GM12801 (cell line): Measurements from ENCODE around the gene TAOK2.

Source experiments
- CTCF ChIP-seq: IDR thresholded peaks from one replicate; pipeline ENCODE4 v1.5.1; 2011; ENCODE audit warnings: control low read depth; ENCODE audit not compliant: insufficient read length; ENCODE audit errors: extremely low read depth

Gene TAOK2

GRCh38 chr16:30010844-30011713, 37.4 kb downstream of the TAOK2 start, which contains the start of gene DOC2A:
Gene DOC2A, minus strand, starts transcription at chr16:30011027. Its CDS starts 805 bp downstream, at chr16:30010222.
- no peak for TF ChIP-seq CTCF

- no peak for TF ChIP-seq CTCF
Observed at GRCh38 chr16:30011714-30012504, 38.2 kb downstream of the TAOK2 start.

GRCh38 chr16:30016555-30017276, 43.0 kb downstream of the TAOK2 start:
- TF ChIP-seq CTCF, result no peak

GRCh38 chr16:30017277-30017656, 43.6 kb downstream of the TAOK2 start:
- no peak for TF ChIP-seq CTCF

- no peak for TF ChIP-seq CTCF
Observed at GRCh38 chr16:30018731-30019158, 45.1 kb downstream of the TAOK2 start.

- no peak for TF ChIP-seq CTCF
Observed at GRCh38 chr16:30022887-30023286, 49.2 kb downstream of the TAOK2 start, which contains the start of gene C16orf92. Gene C16orf92, plus strand, starts transcription at chr16:30023198. Its CDS starts 143 bp downstream, at chr16:30023341.

- no peak for TF ChIP-seq CTCF
Observed at GRCh38 chr16:30023586-30023985, 49.9 kb downstream of the TAOK2 start.
